GM18511 (cell line): ENCODE data around the gene STMN1.

Experiments used
- ATAC-seq: cut with Tn5 transposase; IDR thresholded peaks from one replicate; pipeline ENCODE4 v1.9.1; 2021; ENCODE audit warnings: mild to moderate bottlenecking, moderate library complexity; ENCODE audit not compliant: unreplicated experiment

STMN1 gene

GRCh38 chr1:25896266-25896665 lies 10.0 kb downstream of the STMN1 start:
- ATAC-seq: no peak

- ATAC-seq: peak; percentile 83
These were observed 10.7 kb downstream of the STMN1 start for GRCh38 chr1:25895365-25895990.

DNA sequence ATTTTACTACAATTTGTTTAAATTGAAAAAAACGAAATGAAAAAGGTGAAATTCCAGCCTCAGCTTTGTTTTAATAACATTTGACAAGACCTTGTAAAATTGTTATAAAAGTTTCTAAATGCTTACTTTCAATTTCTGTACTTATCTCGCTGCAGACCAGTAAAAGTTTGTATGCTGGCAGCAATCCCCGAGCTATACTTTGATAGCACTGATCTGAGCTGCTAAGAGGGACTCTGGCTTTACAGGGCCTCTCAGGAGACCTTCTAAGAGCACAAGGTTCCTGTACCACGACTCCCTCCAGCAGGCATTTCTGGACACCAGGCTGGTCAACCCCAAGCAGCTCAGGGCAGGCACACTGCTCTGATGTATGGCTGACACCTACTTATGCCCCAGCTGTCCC lies 13.1 kb downstream of the STMN1 start:
- ATAC-seq: no peak

DNA sequence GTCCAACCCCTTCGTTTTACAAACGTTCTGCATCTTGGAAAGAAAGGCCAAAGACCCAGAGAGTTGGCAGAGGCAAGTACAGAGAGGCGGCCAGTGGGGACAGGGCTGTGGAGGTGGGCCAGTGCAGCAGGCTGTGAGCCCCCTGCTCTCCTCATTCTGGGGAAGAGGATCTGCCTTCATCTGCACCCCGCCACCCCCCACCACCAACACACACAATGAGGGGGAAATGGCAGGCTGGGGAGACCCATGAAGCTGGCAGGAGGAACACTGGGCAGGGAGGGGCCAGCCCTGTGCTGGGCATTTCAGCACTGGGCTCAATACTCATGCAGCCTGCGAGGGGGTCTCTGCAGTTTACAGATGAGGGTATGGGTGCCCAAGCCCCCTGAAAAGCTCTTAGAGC lies 14.6 kb downstream of the STMN1 start:
- no peak for ATAC-seq

GRCh38 chr1:25890239-25891034 lies 15.8 kb downstream of the STMN1 start:
- no peak for ATAC-seq

GRCh38 chr1:25889470-25889869 lies 16.7 kb downstream of the STMN1 start:
- no peak for ATAC-seq

GRCh38 chr1:25888426-25888987 lies 17.7 kb downstream of the STMN1 start:
- ATAC-seq: no peak

- ATAC-seq: no peak
These were observed 20.6 kb downstream of the STMN1 start for GRCh38 chr1:25885602-25886001.

DNA sequence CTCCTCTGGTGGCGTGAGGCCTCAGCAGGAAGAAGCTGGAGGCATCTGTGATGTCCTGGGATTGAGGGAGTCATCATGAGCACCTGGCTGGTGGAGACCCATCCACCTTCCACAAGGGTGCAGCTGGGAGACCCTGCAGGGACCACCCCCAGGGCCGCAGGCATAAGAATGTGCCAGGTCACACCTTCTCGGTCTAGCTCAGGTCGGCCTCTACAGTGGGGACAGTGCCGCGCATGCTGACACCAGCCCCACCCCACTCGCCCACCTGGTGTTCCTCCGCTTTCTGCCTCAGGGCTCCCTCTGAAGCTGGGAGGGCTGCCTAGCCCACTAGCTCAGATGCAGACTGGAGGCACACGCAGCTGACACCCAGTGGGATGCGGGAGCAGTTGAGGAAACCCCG lies 25.0 kb downstream of the STMN1 start:
- no peak for ATAC-seq

- no peak for ATAC-seq
These were observed 25.7 kb downstream of the STMN1 start for GRCh38 chr1:25880518-25880917.

- ATAC-seq: no peak
These were observed 26.5 kb downstream of the STMN1 start for GRCh38 chr1:25879675-25880074.

DNA sequence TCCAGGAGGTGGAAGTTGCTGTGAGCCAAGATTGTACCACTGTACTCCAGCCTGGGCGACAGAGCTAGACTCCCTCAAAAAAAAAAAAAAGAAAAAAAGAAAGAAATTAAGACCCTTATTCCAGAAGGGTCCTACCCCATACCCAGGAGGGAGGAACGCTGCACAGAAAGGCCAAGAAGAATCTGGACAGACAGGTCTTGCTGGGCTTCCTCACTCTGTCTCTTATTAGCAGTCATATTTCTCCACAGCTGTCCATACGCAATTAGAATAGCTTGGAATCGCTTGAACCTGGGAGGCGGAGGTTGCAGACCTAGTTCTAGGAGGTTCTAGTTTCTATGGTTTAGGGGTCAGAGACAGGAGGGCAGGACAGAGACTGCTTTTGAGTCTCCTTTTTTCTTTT lies 27.5 kb downstream of the STMN1 start:
- ATAC-seq: no peak

DNA sequence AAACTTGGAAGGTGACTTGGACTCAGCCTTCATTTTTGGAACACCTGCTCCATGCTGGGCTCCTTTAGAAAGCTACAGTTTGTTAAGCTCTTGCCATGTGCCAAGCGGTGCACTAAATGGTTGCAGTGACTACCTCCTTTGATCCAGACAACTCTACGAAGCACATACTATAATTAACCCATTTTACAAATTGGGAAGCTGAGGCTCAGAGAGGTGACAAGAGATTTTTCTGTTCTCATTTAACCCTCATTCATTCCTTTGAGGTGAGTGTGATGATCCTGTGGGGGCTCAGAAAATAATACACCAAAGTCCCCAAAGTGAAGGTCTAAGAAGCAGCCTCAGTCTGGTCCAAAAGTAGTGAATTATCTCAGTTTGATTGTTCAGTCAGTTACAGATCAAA lies 29.1 kb downstream of the STMN1 start:
- ATAC-seq: no peak

GRCh38 chr1:25876693-25877077 lies 29.5 kb downstream of the STMN1 start:
- ATAC-seq: no peak

DNA sequence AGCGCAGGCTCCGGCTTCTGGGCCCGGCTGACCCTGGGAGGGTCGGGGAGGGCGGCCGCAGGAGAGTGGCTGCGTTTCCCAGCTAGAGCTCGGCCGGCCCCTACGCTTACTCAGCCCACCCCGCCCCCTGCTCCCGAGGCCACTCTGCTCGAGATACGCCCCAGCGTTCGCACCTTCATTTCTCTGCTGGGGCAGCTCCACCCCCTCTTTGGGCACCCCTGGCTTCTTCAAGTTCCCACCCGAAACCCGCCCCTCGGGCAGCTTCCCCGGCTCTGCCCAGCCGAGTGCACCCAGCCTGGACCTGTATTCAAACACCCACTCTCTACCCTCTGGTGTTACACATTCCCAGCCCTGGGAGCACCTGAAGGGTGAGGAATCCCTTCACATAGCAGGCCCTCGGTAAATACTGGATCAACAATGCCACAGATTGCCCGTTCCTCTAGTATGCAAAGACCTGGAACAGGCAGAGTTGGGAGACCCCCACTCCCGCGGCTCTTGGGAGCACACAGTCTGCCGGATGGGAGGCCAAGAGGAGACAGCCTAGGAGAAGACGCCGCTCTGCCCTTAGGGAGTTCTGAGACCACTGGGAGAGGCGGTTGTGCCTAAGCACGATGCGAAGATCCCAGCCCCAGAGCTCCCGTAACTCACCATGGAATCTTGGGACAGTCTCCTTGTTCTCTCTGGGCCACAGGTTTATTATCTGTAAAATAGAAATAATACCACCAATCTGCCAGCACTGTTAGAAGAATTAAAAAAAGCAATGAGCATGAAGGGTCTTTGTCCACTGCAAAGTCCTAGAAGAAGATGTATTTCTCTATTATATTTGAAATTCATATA lies 30.1 kb downstream of the STMN1 start:
- ATAC-seq: peak; percentile 41

- ATAC-seq: peak; percentile 65
These were observed 30.9 kb downstream of the STMN1 start, which contains the start of gene PAQR7 for GRCh38 chr1:25875154-25875855. Gene PAQR7, minus strand, starts transcription at chr1:25875708. Its CDS starts 11,869 bp downstream, at chr1:25863839.

GRCh38 chr1:25874635-25875153 lies 31.5 kb downstream of the STMN1 start:
- ATAC-seq: peak; percentile 14

DNA sequence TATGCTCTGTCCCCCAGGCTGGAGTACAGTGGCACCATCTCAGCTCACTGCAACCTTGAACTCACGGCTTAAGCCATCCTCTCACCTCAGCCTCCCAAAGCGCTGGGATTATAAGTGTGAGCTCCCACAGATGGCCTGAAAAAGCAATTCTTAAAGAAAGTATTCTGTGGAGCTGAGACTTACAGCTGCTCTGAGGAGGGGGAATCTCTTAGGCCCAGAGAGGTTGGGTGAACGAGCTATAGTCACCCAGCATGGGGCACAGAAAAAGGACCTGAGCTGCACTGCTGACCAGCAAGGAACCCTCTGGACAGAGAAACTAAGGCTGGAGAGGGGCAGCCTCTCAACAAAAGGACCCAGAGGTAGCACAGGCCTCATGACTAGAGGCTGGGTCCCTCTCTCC lies 32.0 kb downstream of the STMN1 start:
- no peak for ATAC-seq

- no peak for ATAC-seq
These were observed 33.1 kb downstream of the STMN1 start for GRCh38 chr1:25873120-25873519.

- ATAC-seq: no peak
These were observed 33.5 kb downstream of the STMN1 start for GRCh38 chr1:25872713-25873112.
